Suprapubic skin (tissue), 4 donors: ENCODE results near the gene PAXX. TPM values are rescaled to one million over a fixed set of nuclear protein-coding genes. Genes with fewer than 3 reads are reported as not detected.

Source experiments
- DNase-seq, 2 donors: peaks; one replicate each; pipeline ENCODE4 v3.0.0-alpha.2; 2019; ENCODE audit warnings: low spot score in 2 of 2
- H3K27ac ChIP-seq: fragments of 200-600 bp; sonication (generic); one replicate; pipeline ENCODE4 v1.5.1; 2019
- H3K27me3 ChIP-seq: fragments of 200-600 bp; sonication (generic); one replicate; pipeline ENCODE4 v1.5.1; 2019
- H3K36me3 ChIP-seq: fragments of 200-600 bp; sonication (generic); one replicate; pipeline ENCODE4 v1.5.1; 2019
- H3K4me1 ChIP-seq: fragments of 200-600 bp; sonication (generic); one replicate; pipeline ENCODE4 v1.5.1; 2019
- H3K4me3 ChIP-seq: fragments of 200-600 bp; sonication (generic); one replicate; pipeline ENCODE4 v1.5.1; 2019; ENCODE audit warnings: mild to moderate bottlenecking
- H3K9me3 ChIP-seq: fragments of 200-600 bp; sonication (generic); one replicate; pipeline ENCODE4 v1.5.1; 2019
- CTCF ChIP-seq, 2 donors: fragments of 200-600 bp in 1 of 2; fragments of 450-650 bp in 1 of 2; sonication (generic) in 1 of 2; IDR thresholded peaks; one replicate each; pipeline ENCODE4 v1.5.1; 2016 to 2019; ENCODE audit warnings: antibody characterized with exemption in 2 of 2, mild to moderate bottlenecking in 1 of 2, moderate library complexity in 1 of 2
- EP300 ChIP-seq: sonication (generic); formaldehyde crosslinking; IDR thresholded peaks from one replicate; pipeline ENCODE4 v1.6.1; 2017; ENCODE audit warnings: antibody characterized with exemption
- POLR2A ChIP-seq, 2 donors: fragments of 450-650 bp; IDR thresholded peaks; one replicate each; pipeline ENCODE4 v1.6.1; 2017; ENCODE audit warnings: antibody characterized with exemption in 2 of 2, mild to moderate bottlenecking in 2 of 2, moderate library complexity in 2 of 2
- POLR2AphosphoS5 ChIP-seq, 3 donors: sonication (generic); formaldehyde crosslinking; IDR thresholded peaks; one replicate each; pipeline ENCODE4 v1.6.1; 2017; ENCODE audit warnings: antibody characterized with exemption in 3 of 3
- whole genome bisulfite sequencing: methylation state at CpG from one replicate; pipeline ENCODE4 v1.1.5; 2018; 5-methylcytosine and 5-hydroxymethylcytosine counted together
- total RNA-seq, 4 donors: library from RNA; depleted of rRNA; stranded (reverse); fragments of >200 nt; gene quantifications; one replicate each; pipeline ENCODE4 v1.1.0, GENCODE V29; 2016

The PAXX gene
- total RNA-seq, 4 donors from 2014 or later: 43.2 to 68.6 (median 61.5) TPM

DNA sequence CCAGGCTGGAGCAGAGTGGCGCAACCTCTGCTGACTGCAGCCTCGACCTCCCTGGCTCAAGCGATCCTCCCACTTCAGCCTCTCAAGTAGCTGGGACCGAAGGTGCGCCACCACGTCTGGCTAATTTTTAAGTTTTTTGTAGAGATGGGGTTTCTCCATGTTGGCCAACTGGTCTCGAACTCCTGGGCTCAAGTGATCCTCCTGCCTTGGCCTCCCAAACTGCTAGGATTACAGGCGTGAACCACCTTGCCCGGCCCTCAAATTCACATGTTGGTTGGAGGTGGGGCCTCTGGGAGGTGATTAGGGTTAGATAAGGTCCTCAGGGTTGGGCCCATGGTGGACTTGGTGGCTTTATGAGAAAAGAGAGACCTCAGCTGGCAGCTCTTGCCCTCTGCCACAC, 30.1 kb upstream of the PAXX start:
- Histone ChIP-seq H3K27ac (no peak overlapping the region), H3K4me3 (no peak overlapping the region), H3K36me3 (no peaks in the 10 kb centered on the region), H3K9me3 (no peaks in the 10 kb centered on the region), H3K4me1 (peaks cover 41% of the 10 kb centered on the region), H3K27me3 (no peaks in the 10 kb centered on the region)
- WGBS: over 99% methylated on average over 9 of the region's 9 CpGs
- DNase-seq: no peak
- TF ChIP-seq CTCF (IDR thresholded peaks at IDR 0.05) (no peak), POLR2AphosphoS5 (IDR thresholded peaks at IDR 0.05) (no peak), EP300 (no peak), POLR2A (IDR thresholded peaks at IDR 0.05) (no peak)

DNA sequence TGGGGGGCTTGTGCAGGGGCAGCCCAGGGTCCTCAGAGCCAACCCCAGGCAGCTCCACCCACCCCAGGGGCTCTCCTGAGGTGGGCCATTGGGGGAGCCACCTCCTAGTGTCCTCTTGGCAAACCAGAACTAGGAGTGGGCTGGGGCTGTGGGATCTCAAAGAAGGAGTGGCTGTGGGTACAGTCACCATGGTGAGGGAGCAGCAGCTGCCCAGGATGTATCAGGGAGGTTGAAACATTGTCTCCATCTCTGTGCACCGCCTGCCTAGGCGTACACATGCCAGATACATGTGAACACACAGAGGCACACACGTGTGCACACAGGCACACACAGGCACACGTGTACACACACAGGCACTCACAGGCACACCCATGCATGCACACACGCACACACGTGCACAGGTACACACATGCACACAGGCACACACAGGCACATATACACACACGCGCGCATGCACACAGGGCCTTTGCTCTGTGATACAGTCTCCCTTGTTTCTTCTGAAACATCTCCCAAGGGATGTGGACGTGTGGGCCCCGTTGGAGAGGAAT, 29.4 kb upstream of the PAXX start:
- no peak for TF ChIP-seq EP300
- no peak for TF ChIP-seq POLR2A (IDR thresholded peaks at IDR 0.05)
- TF ChIP-seq POLR2AphosphoS5 (IDR thresholded peaks at IDR 0.05): no peak
- TF ChIP-seq CTCF (IDR thresholded peaks at IDR 0.05): no peak
- no peak for DNase-seq
- Histone ChIP-seq H3K4me1 (peaks cover 41% of the 10 kb centered on the region), H3K27ac (no peak overlapping the region), H3K36me3 (no peaks in the 10 kb centered on the region), H3K9me3 (no peaks in the 10 kb centered on the region), H3K27me3 (no peaks in the 10 kb centered on the region), H3K4me3 (no peak overlapping the region)
- 84% methylated on average over 9 of the region's 11 CpGs for WGBS

GRCh38 chr9:136963341-136963740, 28.9 kb upstream of the PAXX start:
- no peak overlapping the region for H3K27ac ChIP-seq
- 83% methylated on average over 9 of the region's 15 CpGs for WGBS

GRCh38 chr9:136963751-136964150, 28.5 kb upstream of the PAXX start:
- Histone ChIP-seq H3K27me3 (no peaks in the 10 kb centered on the region), H3K36me3 (no peaks in the 10 kb centered on the region), H3K9me3 (no peaks in the 10 kb centered on the region), H3K4me1 (peaks cover 41% of the 10 kb centered on the region), H3K27ac (no peak overlapping the region), H3K4me3 (no peak overlapping the region)
- WGBS: 84% methylated on average over 8 of the region's 12 CpGs
- TF ChIP-seq POLR2AphosphoS5 (IDR thresholded peaks at IDR 0.05): no peak
- no peak for TF ChIP-seq EP300
- TF ChIP-seq POLR2A (IDR thresholded peaks at IDR 0.05): no peak
- no peak for TF ChIP-seq CTCF (IDR thresholded peaks at IDR 0.05)
- DNase-seq: no peak

More at GRCh38 chr9:136963341-136963740, 28.9 kb upstream of the PAXX start:
- no peak for DNase-seq
- Histone ChIP-seq H3K4me3 (no peak overlapping the region), H3K4me1 (peaks cover 41% of the 10 kb centered on the region), H3K27me3 (no peaks in the 10 kb centered on the region), H3K36me3 (no peaks in the 10 kb centered on the region), H3K9me3 (no peaks in the 10 kb centered on the region)
- no peak for TF ChIP-seq POLR2AphosphoS5 (IDR thresholded peaks at IDR 0.05)

DNA sequence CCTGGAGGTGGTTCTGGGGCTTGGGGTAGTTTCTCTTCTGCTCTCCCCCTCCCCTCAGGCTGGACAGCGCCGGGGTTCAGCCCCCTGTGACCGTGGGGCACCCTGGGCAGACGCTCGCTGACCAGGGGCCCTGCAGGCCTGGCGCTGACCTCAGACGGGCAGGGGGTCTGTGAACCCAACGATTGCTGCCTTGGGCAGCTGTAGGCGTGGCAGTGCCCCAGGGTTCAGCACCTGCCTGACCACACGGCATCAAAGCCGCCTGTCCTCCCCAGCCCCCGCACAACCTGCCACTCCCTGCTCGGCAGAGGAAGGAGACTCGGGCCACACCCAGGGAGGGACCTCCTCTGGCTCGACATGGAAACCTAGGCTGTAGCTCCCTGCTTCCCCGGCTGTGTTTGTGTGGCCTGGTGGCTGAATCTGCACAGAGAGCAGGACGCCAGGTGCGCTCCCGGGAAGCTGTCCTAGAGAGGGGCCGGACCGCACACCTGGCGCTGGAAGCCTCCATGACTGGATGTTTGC, 28.0 kb upstream of the PAXX start:
- Histone ChIP-seq H3K27ac (no peak overlapping the region), H3K9me3 (no peaks in the 10 kb centered on the region), H3K4me1 (peaks cover 41% of the 10 kb centered on the region), H3K27me3 (no peaks in the 10 kb centered on the region), H3K36me3 (no peaks in the 10 kb centered on the region), H3K4me3 (no peak overlapping the region)
- TF ChIP-seq CTCF (IDR thresholded peaks at IDR 0.05) (no peak), EP300 (no peak), POLR2A (IDR thresholded peaks at IDR 0.05) (no peak), POLR2AphosphoS5 (IDR thresholded peaks at IDR 0.05) (no peak)
- WGBS: 57% methylated on average over 15 of the region's 22 CpGs
- no peak for DNase-seq
